Measurements from ENCODE around the gene GNG3.
"Not testable (repeated sequence)": the region's sequence is repeated elsewhere in the genome, so short reads cannot be mapped to it uniquely, and the experiment has no call there.

The GNG3 gene

DNA sequence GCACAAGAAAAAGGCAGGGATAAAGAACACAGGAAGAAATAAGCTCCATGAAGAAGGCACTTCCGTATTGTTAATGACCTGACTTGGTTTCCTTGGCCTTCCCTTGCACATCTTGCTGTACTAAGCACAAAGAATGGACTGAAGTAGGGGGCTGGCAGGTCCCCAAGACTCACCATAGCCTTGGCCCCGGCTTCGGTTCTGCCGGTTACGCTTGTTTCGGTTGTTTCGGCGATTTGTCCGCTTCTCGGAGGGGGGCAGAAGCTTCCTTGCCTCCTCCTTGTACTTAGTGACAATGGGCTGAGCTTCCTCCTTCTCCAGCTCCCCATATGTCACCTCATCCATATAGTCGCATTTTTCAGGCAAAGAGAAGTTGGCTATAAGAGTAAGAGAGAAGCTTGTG is 9.3 kb downstream of the GNG3 start:
- DNase-seq (ENCODE audit: low spot score) = no peak

DNA sequence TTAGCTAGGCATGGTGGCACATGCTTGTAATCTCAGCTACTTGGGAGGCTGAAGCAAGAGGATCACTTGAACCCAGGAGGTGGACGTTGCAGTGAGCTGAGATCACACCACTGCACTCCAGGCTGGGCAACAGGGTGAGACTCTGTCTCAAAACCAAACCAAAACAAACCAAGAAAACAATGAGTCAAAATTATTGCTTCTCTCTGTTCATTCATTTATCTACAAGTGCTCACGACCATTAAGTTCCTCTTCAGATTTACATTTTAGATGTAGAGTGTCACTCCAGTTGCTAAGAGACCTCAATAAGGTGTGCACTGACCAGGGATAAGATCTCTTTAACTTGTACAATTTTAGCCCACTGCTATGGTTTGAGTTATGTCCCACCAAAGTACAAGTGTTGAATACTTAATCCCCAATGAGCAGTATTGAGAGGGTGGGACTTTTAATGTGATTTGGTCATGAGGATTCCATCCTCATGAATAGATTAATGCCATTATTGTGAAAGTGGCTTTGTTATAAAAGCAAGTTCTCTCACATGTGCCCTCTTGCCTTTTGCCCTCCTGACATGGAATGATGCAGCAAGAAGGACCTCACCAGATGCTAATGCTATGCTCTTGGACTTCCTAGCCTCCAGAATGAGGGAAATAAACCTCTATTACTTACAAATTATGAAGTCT is 12.0 kb downstream of the GNG3 start:
- DNase-seq (ENCODE audit: low spot score) = no peak

DNA sequence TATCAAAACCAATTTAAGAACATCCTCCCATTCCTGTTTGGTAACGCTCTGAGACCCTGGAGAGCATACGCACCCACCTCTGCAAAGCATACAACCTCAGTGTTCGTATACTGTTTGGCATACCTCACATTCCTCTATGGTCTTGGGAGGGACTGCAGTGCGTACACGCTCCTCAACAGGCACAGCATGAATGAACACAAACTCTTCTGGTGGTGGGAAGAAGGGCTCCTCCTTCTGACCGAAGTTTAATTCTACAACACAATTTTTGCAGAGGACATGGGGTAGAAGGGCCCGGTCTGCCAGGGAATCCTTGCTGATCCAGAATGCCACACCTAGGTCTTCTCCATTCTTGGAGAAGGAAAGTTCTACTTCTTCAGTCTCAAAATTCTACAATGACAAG is 14.5 kb downstream of the GNG3 start:
- DNase-seq (ENCODE audit: low spot score) = peak; percentile 48

DNA sequence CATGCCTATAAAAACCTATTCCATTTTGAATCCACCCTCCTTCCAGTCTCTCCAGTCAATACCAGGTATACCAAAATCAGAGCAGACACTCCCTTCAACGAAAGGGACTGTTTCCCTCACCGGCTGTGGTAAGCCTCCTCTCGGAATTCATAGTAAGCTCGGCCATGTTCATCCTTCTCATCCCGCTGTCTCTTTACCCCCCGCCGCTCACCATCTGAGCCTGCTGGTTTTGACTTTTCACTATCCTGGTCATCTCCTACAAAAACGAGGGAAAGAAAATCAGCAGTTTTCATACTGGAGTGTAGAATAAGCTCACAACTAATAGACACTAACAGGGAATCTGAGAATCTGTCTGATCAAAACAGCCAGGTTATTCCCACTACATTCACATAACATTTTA is 16.7 kb downstream of the GNG3 start:
- DNase-seq (ENCODE audit: low spot score) = no peak

DNA sequence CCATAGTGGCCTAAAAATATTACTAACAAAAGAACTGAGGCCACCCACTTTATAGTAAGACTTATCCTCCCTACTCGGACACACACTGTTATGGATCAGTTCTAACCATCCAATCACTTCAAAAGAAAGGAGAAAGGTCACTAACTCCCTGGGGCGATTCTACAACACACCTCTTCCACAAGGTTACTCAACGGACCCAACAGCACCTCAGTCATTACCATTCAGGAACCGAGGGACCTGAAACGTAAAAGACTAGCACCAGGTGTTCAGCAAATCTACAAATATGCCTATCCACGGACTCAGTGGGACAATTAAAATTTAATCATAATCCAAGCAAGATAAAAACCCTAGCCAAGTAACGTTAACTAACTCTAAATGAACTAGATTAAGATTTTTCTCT is 18.2 kb downstream of the GNG3 start:
- no peak for DNase-seq (ENCODE audit: low spot score)

DNA sequence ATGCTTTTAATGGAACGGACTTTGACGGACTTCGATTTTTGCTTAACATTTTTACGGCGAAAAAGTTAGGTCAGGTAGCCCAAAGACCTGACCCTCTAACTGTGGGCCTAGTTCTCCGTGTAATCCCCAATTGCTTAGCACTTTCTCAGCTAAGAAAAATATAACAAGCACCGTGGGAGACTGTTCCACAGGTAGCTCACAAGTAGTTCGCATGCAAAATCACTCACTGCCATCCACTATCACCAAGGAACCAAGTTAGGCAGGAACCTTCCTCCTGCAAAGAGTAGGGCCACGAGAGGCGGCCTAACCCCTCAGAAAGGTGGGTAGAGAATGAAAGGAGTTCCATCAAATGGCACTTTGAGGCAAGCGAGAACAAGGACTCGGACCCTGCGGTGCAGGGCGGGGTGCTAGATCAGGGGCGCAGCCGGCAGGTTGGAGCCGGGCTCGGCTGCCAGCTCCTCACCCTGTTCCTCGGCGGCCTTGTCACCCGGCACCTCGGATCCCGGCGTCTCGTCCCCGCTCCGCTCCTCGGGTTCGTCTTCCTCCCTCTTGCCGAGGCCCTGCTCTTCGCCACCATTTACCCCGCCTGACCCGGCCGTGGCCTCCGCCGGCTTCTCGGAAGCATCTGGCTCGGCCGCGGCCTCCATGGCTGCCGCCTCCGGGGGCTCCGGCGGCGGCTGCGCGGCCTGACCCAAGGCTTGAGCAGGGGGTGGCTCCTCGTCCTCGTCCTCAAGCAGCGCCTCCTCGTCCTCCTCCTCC is 18.9 kb downstream of the GNG3 start:
- DNase-seq (ENCODE audit: low spot score) = no peak

DNA sequence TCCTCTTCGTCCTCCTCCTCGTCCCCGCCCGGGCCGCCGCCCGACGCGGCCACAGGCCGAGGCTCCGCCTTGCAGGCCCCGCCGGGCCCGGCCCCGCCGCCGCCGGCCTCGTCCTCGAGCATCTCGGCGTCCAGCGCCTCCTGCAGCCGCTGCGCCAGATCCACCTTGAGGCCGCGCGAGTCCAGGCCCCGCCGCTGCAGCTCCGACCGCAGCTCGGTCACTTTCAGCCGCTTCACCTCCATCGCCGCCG is 19.4 kb downstream of the GNG3 start:
- DNase-seq (ENCODE audit: low spot score) = no peak

DNA sequence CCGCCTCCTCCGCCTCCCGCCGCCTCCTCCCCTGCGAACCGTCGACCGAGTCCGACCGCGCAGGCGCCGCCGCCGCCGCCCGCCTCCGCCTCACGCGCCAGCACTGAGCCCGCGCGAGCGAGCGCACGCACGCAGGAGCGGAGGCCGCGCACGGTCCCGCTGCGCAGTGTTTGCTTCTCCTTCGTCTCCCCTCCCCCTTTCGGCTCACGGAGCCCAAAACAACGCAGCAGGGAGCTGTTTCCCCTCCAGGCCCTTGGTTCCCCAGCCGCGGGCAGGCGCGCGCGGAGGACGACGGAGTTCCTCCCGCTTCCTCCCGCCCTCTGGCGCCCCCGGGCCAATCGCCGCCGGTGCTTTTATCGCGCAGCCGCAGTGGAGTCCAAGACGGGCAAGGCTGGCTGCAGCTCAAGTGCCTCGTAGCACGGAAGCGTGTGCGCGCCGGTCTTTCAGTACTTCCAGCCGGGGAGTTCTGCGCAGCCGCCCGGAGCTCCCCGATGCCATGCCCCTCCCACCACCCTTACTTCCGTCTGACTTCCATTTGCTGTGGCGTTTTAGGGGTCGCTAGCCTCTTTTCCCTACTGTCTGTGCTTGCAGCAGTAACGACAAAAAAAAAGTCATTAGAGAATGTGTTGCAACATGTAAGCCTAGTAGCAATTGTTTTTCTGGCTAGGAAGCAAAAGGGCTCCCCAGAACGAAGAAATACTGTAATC is 19.8 kb downstream of the GNG3 start, which contains the start of gene HNRNPUL2:
Gene HNRNPUL2 (minus strand): TSS at position 293 of the 707 bp plus-strand sequence. CDS start 301 bp downstream, outside the sequence.
- peak; percentile 99 for DNase-seq (ENCODE audit: low spot score)

DNA sequence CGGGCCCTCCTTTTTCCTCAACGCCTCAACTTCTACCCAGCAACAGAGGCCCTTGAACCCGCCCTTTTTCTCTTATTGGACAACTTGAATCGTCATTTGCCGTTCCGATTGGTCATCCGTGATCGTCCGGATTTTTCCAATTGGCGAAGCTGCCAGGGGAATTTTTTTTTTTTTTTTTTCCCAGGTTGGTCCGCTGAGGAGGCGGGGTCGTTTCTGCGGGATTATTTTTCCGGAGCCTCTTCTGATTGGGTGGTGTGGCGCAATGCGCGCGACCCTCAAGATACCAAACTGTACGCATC is 20.3 kb downstream of the GNG3 start:
- peak; percentile 89 for DNase-seq (ENCODE audit: low spot score)

DNA sequence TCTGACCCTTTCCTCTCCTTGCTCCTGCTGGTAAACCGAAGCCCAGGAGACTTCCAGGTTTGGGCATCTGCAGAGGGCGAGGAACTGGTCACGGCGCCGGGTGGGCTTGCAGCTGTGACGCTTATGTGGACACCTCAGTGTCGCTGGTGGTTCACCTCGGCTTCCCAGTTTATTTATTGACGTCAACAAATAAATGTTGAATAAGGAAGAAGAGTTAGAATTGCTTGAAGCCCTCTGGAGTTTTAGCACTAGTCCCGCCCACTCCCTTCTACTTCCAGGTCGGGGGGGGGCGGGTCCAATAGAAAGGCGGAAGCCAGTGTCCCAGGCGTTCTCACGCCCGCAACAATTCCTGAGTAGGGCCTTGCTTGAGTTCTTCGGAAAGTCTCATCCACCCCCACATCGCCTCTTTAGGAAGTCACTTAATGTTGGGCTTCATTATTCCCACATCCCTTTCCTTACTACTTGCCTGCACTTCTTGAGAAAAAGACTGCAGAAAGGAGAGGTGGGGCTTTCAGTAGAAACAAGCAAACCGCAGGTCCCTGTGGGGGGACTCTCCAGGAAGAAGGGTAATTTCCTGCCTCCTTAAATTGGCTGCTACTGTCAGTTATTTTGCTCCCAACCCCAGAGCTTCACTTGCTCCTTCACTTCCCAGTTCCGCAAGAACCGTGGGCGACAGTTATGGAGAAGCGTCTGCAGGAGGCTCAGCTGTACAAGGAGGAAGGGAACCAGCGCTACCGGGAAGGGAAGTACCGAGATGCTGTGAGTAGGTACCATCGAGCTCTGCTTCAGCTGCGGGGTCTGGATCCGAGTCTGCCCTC is 20.9 kb downstream of the GNG3 start, which contains the start of gene TTC9C:
Gene TTC9C (plus strand): TSS at position 316 of the 818 bp plus-strand sequence. CDS start 363 bp downstream, at position 679.
- DNase-seq (ENCODE audit: low spot score) = peak; percentile 86

DNA sequence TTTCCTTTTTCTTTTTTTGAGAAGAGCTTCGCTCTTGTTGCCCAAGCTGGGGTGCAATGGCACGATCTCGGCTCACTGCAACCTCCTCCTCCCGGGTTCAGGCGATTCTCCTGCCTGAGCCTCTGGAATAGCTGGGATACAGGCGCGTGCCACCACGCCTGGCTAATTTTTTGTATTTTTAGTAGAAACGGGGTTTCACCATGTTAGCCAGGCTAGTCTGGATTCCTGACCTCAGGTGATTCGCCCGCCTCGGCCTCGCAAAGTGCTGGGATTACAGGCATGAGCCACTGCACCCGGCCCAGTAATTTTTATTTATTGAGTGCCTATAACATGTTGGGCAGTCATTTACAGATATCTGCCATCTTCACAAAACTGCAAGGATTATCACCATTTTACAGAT is 22.6 kb downstream of the GNG3 start:
- not testable (repeated sequence) for DNase-seq (ENCODE audit: low spot score)

DNA sequence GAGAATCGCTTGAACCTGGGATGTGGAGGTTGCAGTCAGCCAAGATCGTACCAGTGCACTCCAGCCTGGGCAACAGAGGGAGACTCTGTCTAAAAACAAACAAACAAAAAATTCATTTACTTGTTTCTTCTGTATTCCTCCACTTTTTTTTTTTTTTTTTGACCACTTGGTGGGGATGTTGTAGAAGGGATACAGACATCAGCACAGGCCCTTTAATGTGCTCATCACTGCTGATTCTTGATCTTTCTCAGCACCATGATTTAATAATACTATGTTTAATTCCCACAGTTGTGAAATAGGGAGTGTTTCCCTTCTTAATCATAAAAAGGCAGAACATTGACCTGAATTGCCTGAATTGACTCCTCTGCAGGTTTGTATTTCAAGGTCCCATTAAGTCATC is 25.4 kb downstream of the GNG3 start:
- DNase-seq (ENCODE audit: low spot score) = no peak

DNA sequence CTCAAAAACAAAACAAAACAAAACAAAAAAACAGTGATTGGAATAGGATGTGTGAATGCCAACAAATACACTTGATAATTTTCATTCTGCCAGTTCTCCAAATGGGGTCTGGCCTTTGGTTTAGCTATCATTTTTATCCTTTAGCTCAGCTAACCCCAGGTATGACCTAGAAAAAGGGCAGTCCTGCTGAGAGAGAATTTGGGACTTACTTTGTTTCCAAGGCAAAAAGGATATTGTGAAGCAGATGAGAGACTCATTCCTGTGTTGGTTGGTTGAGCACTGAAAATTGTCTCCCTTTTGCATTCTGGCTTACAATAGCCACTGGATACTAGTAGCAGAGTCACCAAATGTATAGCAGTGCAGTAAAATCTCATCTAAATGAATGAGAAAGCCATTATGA is 29.7 kb downstream of the GNG3 start:
- DNase-seq (ENCODE audit: low spot score) = no peak

DNA sequence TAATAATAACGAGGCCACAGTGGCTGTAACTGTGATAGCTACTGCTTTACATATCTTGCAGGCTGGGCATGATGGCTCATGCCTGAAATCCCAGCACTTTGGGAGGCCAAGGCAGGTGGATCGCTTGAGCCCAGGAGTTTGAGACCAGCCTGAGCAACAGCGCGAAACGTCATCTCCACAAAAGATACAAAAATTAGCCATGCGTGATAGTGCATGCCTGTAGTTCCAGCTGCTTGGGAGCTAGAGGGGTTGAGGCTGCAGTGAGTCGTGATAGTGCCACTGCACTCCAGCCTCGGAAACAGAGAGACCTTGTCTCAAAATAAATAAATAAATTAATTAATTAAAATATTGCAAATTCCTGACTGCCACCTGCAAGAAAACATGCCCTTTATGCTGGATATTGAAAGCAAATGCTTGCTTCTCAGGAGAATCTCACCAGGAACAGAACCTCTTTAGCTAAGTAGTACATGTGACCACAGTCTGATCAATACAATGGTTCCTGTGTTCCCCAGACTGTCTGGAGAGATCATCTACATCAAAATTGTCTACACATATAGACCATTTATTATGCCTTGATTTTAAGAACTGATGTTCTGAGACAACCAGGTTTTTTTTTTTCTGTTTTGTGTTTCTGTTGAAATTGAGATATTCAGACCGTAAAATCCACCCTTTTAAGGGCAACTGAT is 40.1 kb downstream of the GNG3 start:
- DNase-seq (ENCODE audit: low spot score) = no peak

DNA sequence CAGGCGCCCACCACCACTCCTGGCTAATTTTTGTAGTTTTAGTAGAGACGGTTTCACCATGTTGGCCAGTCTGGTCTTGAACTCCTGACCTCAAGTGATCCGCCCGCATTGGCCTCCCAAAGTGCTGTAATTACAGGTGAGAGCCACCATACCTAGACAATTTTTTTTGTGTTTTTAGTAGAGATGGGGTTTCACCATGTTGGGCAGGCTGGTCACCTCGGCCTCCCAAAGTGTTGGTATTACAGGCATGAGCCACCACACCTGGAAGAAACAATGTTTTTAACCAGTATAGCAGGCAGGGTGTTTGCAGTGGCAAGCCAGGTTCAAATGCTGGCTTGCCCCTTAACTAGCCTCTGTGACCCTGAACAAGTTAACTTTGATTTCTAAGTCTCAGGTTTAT is 42.5 kb downstream of the GNG3 start:
- not testable (repeated sequence) for DNase-seq (ENCODE audit: low spot score)

DNA sequence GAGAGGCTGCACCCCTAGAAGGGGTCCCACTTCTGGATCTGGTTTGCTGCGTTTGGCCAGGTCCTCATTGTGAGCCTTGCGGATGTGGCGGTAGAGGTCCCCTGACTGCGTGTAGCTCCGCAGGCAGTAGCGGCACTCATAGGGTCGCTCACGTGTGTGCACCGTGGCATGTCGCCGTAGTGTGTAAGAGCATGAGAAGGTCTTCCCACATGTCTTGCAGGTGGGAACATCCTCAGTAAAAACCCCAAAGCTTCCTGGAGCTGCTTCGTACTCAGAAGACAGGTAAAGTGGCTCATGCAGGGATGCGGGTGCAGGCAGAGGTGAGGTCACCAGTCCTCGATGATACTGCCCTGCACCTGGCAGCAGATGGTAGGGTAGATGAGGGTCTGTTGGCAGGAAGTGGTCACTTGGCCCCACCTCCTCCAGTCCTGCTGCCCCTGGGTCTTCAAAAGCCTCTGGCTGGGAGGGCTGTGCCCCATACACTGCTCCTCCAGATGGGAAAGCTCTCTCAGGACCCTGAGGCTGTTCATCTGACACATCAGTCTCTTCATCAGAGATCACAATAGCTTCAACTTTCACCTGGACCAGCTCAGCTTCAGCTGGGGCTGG is 44.8 kb downstream of the GNG3 start:
- no peak for DNase-seq (ENCODE audit: low spot score)

DNA sequence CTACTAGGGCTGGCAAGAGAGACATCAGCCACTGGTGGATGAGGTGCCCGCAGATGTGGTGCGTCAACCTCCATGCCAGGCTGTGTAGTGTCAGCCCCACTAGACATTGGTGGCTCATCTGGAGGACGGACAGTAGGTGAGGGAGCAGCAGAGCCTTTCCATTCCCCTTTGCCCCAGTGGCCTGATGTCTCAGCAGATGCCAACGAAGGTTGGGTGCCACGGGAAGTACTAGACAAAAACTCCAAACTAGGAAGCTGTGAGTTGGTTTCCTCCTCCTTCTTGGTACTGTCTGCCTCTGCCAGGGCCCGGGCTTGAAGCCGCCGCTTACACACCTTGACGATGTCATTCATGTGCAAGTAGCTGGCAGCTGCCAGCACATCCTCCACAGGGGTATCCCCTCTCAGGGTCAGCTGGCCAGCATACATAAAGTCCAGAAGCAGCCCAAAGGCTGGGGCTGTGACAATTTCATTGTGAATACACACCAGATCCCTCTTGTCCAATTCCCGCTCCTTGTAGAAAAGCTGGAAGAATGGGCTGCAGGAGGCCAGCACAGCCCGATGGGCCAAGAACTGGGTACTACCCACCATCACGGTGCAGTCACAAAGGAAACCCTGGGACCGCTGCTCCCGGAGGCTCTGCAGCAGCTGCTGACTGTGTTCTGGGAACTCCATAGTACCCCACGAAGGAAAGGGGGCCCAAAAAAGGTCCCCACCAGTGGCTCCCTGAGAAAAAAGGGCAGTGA is 45.7 kb downstream of the GNG3 start:
- no peak for DNase-seq (ENCODE audit: low spot score)

DNA sequence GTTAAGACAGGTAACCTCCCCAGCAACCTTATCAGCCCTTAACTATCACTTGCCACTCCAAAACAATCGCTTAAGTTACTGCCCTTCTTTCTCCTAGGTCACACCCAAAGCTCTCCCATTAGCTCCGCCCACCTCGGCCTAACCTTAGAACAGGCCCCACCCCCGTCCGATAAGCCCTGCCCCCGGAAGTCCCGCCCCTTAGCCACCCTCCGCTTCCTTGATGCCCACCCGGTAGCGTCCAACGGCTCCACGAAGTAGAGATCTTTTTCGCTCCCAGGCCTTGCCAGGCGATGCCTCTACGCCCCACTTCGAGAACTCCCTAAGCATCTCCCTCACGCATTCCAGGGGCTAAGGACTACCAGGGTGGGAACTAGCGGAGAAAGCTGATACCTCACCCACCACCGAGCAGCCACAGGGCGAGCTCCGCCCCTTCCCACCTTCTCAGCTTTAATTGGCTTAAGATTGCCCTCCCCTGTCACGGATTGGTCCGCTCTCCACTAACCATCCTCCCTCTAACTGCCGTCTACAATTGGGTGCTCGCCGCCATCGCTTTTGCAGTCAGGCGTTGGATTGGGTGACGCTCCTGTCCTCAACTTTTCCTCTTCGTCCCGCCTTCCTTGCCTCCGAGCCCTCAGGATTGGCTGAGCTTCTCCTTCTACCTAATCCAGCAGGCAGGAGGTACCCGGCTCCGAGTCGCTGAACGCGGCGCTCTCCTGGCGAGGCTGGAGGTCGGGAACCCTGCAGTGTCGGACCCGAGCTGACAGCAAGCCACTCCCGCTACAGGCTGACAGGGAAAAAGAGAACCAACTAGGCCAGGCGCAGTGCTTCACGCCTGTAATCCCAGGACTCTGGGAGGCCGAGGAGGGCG is 46.5 kb downstream of the GNG3 start, which contains the start of gene ZBTB3:
Gene ZBTB3 (minus strand): TSS at position 425 of the 868 bp plus-strand sequence. CDS start 496 bp downstream, outside the sequence.
- peak; percentile 98 for DNase-seq (ENCODE audit: low spot score)

DNA sequence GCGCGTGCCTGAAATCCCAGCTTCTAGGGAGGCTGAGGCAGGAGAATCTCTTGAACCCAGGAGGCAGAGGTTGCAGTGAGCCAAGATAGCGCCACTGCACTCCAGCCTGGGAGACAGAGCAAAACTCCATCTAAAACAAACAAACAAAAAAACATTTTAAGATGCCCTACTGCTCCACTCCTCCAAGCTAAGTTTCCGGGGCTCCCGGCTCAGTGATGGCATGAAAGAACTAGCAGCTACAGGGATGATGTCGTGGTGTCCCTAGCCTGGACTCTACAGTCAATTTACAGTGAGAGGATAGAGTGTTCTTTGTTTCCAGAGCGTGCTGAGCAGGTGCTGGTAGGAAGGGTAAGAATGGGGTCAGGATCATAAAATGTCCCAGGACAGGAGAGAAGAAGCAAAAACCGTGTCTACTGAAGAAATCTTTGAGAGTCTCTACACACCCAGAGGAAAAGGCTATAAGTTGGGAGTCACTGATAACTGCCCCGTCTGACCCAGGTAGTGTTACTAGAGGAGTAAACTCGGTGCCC is 47.7 kb downstream of the GNG3 start:
- no peak for DNase-seq (ENCODE audit: low spot score)

Data from ecto neural progenitor cell (in vitro differentiated cells).